LNCAP (cell line): ENCODE data around the gene EPG5.

Experiments
- TF ChIP-seq, protein P1 (sequence below): fragments of 450-650 bp; IDR thresholded peaks from 2 replicates; pipeline ENCODE4 v1.5.1; 2017; ENCODE audit warnings: mild to moderate bottlenecking

Gene EPG5

GRCh38 chr18:45930963-45931362, 36.2 kb downstream of the EPG5 start:
- TF ChIP-seq, protein P1, sequence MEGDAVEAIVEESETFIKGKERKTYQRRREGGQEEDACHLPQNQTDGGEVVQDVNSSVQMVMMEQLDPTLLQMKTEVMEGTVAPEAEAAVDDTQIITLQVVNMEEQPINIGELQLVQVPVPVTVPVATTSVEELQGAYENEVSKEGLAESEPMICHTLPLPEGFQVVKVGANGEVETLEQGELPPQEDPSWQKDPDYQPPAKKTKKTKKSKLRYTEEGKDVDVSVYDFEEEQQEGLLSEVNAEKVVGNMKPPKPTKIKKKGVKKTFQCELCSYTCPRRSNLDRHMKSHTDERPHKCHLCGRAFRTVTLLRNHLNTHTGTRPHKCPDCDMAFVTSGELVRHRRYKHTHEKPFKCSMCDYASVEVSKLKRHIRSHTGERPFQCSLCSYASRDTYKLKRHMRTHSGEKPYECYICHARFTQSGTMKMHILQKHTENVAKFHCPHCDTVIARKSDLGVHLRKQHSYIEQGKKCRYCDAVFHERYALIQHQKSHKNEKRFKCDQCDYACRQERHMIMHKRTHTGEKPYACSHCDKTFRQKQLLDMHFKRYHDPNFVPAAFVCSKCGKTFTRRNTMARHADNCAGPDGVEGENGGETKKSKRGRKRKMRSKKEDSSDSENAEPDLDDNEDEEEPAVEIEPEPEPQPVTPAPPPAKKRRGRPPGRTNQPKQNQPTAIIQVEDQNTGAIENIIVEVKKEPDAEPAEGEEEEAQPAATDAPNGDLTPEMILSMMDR = no peak

DNA sequence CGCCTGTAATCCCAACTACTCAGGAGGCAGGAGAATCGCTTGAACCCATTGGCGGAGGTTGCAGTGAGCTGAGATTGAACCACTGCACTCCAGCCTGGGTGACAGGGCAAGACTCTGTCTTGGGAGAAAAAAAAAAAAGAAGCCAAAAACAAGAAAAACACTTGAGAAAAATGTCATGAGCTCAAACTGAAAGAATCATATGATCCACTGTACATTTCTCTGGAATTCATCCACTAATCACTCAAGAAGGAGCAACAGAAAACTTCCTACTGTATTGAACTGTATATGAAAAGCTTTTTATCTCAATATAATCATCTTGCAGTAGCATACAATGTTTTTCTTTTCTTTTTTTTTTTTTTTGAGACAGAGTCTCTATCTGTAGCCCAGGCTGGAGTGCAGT, 40.4 kb downstream of the EPG5 start:
- TF ChIP-seq, protein P1 = no peak

DNA sequence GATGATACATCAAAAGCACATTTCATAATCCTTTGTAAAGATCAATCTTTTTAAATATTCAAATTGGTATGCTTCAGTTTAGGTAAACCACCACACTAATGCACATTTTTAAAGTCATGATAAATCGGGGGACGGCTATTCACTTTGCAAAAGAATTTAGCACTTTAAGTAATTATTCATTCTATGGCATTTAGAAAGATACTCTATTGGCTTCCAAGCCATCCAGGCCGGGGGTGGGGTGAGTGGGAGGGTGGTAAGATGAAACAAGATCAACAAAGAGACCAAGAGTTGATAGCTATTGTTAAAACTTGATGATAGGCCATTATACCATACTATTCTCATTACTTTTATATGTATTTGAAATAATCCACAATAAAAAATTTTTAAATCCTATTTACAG, 41.0 kb downstream of the EPG5 start:
- TF ChIP-seq, protein P1 = no peak

DNA sequence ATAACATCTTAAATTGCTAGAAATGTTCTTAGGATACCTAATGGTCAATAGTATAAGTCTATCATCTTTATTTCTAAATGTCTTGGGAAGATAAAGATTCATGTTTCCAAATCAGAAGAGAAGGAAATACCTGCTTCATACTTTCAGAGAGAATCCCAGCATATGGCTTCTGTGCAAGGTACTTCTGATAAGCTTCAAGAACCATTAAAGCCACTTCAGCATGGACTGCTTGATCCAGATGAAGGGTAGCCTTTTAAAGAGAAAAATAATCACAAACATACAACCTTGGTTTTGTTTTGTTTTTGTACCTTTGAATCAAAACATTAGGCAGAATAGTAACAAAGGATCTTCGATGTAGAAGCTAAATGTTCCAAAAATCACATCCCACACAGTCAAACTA, 44.0 kb downstream of the EPG5 start:
- TF ChIP-seq, protein P1 = no peak

DNA sequence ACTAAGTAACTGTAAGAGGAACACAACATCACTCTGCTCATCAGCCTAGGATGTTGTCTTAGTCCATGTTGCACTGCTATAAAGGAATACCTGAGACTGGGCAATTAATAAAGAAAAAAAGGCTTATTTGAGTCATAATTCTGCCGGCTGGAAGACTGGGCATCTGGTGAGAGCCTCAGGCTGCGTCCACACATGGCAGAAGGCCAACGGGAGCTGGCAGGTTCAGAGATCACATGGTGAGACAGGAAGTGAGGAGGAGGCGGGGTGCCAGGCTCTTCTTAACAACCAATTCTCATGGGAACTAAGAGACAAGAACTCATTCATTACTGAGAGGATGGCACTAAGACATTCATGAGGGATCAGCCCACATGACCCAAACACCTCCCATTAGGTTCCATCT, 46.8 kb downstream of the EPG5 start:
- TF ChIP-seq, protein P1 = no peak

DNA sequence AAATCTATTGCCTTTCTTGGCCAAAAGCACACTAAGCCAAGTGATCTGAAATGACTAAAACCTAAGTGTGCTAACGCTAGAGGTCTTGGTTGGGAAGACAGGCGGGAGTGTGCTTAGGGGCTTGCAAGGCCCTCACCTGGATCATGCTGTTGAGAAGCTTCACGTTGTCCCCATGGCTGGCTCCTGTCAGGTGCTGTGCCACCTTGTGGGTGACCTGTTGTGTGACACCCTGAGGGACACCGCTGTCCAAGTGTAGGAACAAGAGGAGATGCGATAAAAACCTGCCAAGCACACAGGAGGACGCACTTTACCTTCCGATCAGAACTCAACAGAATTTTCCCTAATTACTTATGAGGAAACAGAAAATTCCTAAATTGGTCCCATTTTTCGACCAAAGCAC, 50.8 kb downstream of the EPG5 start:
- TF ChIP-seq, protein P1 = peak; percentile 31; the same call in 1 of the 2 replicates

DNA sequence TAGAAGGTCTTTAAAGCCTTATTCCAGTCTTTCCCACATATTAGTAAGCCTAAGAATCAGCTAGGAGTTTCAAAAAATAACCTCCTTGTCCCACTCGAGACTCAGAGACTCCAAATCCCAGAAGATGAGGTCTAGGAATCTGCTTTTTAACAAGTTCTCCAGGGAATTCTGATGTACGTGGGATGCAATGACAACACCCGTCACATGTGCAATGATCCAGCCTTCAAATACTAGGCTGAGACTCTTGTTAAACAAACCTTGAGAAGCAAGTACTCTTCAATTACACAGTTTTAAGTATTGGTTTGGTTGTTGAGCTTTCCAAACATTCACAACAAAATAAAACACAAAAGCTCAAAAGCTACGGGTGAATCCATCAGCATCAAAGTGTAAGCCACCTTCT, 53.9 kb downstream of the EPG5 start:
- TF ChIP-seq, protein P1 = no peak

- TF ChIP-seq, protein P1 = peak; percentile 93
Observed at GRCh38 chr18:45910405-45911023, 56.6 kb downstream of the EPG5 start.
